Activated CD4-positive, alpha-beta T cell treated with anti-CD3 and anti-CD28 coated beads, Interleukin-2, amount 50 U/mL, for 16 hours (primary cell): ENCODE measurements around the gene TLN1.
A peak's percentile ranks its signal among the peaks of the same experiment; 100 is the strongest.

Source experiments
- DNase-seq: peaks from one replicate; pipeline ENCODE4 v3.0.0-alpha.2; 2020

Gene TLN1

DNA sequence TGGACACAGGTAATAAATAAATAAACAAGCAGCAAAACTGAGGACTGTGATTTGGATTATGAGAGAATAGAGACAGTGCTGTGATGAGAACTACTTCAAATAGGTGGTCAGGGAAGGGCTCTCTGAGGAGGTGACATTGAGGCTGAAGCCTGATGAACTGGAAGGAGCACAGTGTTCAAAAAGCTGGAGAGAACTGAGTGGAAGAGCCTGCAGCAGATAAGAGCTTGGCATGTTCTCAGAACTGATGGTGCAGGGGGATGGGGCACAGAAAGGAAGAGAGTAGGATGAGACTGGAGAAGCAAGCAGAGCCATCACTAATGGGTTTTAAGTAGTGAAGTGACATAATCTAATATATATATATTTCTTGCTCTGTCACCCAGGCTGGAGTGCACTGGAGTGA is 31.1 kb downstream of the TLN1 start:
- no peak for DNase-seq

DNA sequence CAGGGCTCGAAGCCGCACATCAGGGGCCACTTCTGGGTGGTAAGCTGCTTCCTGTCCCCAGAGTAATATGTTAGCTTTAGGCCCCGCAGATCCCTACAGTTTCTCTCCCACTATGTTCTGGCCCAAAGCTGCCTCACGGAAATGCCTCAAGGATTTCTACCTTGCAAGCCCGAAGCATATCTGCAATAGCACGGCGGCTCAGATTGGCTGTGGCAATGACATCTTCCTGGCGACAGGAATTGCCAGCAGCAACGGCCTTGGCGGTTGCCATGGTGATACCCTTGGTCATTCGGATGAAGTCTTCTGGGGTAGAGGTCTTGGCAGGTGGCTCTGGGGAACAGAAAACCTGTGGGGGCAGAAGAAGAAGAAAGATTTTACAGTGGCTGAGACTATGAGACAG is 32.0 kb downstream of the TLN1 start:
- DNase-seq = no peak

DNA sequence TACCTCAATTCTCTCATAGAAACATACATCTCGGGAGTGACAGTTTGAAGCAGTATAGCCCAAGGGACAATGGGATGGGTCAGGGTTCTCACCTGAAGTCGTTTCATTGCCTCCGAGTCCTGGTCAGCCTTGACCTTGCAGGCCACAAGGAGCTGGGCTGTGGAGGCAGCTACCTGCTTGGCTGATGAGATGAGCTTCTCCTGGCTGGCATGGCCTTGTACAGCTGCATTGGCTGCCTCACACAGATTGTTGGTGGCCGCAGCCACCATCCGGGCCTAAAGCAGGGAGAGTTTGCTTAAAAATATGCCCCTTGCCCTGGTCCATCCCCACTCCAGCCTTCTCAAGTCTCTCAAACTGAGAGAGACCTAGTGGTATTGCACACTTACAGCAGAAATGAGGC is 33.8 kb downstream of the TLN1 start:
- no peak for DNase-seq

DNA sequence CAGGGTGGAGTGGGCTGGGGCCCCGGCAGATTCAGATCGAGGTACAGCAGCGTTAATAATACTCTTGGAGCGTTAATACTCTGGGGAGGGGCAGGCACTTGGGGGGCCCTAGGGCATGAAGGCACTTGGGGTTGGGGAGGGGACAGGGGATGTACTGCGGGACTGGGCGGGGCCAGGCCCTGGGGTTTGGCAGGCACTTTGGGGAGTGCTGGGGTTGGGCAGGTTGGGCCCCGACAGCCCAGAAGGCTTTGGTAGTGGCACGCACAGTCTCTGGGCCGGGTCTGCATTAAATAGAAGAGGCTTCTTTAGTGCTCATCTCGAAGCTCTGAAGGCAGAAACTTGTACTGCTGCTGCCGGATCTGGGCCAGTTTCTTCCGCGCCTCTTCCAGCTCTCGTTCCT is 34.5 kb downstream of the TLN1 start:
- DNase-seq = no peak

DNA sequence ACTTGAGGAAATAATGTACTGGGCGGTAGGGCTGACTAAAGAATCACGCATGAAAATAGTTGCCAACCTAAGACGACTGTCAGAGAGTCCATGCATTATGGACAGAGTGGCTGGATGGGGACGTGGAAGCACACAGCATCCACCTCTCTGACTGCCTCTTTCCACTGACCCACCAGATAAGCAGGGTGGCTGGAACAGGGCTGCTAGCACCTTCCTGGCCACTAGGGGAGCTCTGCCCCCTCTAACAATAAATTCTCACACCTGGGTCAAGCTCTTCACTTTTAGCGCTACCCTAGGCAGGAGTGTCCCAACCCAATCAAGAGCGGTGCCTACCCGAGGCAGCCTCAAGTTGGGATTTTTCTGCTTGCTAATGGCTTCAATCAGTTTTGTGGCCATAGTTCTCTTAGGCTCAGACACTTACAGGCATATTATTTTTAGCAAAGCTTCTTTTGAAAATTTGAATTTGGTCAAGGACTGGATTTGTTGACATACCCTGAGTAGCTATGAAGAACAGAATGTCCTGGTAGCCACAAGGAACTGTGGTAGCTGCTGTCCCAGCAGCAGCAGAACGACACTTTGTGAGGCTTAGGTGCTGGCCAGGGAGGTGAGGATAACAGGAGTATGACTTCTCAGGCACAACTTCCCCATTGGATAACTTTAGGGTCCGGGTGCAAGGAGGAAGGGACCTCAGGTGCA is 35.3 kb downstream of the TLN1 start:
- DNase-seq = peak; percentile 57

DNA sequence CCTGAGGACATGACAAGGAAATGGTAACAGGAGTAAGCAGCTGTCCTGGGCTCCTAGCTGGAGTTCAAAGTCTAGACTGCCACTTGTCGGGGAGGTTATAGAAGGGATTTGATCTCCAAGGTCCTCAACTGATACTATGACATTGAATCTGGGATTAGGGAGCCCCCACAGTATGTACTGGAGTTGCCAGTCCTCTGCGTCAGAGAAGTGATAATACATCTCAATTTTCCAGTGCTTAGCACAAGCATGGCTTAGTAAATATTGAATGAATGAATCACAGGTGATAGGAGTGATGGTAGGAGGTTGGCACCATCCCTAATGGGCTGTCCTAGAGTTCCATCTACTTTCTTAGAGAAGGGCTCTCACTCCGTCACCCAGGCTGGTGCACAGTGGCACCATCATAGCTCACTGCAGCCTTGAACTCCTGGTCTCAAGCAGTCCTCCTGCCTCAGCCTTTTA is 36.0 kb downstream of the TLN1 start:
- no peak for DNase-seq

DNA sequence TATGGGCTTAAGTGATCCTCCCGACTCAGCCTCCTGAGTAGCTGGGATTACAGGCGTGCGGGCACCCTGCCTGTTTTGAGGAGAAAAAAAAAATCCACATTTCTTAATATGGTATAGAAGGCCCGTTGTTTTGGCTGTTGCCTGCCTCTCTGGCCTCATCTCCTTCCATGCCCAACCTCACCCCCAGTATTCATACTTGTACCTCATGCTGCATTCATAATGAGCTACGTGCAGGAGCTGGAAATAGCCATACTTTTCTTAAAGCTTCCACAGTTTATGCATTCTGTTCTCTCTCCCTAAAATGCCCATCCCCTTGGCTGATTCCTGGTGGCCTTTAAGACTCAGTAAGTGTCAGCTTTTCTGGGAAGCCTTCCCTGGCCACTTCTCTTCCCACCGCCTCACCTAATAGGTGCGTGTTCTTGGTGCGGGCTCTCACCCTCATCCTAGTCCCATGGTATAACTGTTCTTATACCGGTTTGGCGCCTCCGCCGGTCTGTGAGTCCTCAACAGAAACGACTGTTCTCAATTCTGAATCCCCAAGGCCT is 40.2 kb downstream of the TLN1 start:
- no peak for DNase-seq

DNA sequence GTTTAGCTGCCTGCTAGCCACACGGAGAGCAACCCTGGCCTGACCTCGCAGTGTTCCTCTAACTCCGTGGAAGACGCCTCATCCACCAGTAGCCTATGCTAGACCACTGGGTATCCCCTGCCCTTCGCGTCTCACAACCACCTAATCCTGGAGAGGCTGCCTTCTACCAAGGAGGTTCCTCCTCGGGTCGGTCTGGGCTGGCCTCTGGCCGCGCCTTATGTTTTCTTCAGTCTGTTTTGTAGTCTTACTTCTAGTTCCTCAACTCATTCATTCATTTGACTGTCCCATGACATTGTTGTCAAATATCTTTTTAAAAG is 40.7 kb downstream of the TLN1 start:
- DNase-seq = no peak

DNA sequence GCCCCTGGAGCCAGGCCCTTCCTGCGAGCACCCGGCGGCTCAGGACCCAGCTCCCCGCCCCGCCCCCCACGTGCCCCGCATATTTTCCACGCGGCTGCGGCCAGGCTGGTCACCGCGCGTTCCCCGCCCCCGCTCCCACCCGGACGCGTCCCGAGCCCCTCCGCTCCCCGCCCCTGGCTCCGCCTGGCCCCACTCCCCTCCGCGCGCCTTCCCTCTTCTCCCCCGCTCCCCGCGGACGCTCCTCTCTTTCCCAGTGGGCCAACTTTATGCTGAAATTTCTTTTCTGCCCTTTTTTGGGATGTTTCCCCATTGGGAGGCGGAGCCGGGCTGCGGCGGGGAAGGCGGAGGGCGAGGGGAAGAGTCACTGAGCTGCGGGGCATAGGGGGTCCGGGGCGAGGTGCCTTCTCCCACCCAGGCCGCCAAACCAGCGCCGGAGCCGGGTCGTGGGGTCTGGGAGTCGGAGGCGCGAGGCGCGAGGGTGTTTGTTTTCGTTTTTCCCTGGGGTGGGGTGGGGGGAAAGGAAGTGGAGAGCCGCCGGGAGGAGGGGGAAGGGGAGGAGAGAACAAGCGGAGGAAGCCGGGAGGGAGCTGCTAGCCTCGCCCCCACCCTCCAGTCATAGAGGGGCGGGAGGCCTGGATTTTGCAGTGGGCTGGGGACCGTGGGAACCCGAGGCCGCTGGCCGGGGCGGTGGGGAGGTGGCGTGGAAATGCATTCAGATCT is 41.2 kb downstream of the TLN1 start:
- peak; percentile 11 for DNase-seq

DNA sequence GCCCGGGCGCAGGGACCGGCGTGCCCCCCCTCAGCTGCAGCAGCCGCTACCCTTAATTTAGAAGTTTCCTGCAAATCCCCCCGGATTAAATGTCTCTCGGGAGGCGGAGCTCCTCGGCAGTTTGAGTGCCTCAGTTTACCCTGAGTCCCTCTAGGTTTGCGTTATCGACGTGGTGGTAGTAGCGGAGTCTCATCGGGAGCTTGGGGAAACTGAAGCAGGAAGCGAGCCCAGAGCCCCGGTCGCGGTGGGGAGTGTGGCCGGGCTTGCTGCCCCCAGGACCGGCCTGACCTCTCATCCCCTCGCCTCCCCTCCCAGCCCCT is 41.7 kb downstream of the TLN1 start:
- no peak for DNase-seq

DNA sequence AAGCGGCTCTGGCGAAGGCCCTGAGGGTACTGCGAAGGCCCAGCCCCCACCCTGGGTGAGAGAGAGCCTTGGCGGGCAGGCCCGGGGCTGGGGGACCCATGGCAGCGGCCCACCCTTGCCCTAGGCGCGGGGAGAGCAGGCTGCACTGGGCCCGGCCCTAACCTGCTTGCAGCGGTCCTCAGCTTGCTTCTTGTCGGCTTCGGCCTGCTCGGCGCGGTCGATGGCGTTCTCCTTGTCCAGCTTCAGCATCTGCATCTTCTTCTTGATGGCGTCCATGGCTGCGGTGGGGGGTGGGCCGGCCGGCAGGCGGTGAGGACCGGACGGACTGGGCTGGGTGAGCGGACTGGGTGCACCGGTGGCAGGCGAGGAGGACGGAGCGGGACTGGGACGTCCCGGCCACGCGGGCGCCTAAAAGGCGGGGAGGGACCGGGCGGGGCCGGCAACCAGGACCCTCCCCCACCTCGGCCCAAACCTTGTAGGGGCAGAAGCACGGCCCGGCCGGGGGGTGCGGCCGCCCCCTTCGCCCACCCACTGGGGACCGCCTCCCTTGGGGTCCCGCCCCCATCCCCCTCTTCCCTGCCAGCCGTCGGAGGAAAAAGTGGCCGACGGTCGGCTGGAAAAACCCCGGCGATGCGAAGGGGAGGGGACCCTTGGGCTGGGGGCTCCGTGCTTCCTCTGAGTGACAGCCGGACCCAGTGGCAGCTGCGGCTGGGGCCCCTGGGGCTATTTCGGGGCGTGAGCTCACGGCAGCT is 42.3 kb downstream of the TLN1 start, which contains the start of gene TPM2:
TPM2 (minus strand) TSS at position 384 of the 752 bp plus-strand sequence; CDS start at position 276, 108 bp downstream.
- no peak for DNase-seq

DNA sequence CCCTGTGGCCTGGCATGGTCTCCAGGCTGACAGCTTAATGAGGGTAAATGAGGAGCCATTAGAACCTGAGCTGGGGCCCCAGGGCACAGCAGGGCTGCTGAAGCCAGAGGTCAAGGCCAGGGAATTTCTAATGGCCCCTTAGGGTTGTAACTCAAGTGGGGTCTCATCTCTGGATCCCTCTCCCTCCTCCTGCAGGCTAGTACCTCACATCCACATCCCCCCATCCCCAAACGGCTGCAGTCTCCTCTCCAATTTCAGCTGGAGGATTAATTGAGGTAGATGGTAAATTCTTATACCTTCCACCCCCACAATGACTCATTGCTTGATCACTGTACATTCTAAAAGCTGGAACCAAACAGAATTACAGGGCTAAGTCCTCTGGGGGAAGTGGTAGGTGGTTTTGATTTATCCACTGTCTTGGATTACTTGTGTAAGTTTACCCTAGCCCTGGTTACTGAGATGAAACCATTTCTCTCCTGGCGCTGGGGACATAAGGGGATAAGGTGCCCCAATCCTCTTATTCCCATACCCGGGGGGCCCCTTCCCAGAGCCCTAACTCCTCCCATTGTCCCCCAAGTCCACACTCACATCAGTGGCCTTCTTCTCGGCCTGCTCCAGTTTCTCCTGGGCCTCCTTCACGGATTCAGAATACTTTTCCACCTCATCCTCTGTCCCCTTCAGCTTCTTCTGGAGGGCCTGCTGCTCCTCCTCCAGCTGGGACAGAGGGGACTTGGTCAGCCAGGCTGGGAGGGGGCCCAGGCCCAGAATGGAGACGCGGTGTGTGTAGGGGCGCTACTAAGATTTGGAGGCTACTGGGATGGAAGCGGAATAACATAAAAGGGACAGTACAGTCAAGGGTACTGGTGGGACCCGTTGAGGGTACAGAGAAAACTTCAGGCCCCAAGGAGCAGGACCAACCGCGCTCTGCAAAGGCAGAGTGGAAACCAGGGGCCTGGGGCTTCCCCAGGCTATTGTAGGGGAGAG is 43.1 kb downstream of the TLN1 start:
- DNase-seq = peak; percentile 40

DNA sequence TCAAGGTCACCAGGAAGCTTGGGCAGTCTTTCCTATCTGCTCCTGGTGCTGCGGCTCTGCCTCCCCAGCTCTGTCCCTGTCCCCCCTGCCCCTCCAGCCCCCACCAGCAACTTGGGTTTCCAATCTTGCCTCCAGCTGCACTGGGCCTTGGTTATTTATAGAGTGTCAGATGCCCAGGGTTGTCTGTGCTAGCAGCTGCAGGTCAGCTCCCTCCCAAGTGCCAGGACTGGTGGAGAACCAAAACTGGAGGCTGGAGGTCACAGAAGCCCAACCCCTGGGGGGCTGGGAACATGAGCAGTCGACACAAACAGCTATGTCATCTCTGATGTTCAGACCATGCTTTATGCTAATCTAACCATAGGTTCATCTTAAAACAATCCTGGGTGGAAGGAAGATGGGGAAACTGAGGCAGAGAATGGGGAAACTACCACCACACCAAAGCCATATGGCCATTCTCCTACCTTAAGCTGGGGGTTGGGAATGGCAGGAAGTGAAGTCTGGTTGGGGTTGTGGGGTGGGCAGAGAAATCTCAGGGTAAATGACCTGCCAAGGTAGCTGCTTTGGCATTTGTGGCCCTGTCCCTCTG is 43.9 kb downstream of the TLN1 start:
- no peak for DNase-seq

DNA sequence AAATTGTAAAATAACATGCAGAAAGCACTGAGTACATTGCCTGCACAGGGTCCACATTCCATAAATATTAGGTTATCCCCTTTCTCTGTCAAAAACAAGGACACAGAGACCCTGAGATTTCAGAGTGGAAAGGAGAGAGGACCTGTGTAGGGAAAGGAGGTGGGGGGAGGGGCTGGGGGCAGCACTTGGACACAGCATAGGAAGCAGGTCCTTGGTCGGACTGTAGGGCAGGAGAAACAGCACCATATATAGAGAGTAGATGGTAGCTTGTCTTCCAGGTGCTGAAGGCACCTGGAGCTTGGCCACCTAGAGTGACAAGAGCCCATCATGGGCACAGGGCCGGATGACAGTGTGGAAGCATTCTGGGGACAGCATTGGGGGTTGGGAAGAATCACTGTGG is 44.7 kb downstream of the TLN1 start:
- DNase-seq = no peak

DNA sequence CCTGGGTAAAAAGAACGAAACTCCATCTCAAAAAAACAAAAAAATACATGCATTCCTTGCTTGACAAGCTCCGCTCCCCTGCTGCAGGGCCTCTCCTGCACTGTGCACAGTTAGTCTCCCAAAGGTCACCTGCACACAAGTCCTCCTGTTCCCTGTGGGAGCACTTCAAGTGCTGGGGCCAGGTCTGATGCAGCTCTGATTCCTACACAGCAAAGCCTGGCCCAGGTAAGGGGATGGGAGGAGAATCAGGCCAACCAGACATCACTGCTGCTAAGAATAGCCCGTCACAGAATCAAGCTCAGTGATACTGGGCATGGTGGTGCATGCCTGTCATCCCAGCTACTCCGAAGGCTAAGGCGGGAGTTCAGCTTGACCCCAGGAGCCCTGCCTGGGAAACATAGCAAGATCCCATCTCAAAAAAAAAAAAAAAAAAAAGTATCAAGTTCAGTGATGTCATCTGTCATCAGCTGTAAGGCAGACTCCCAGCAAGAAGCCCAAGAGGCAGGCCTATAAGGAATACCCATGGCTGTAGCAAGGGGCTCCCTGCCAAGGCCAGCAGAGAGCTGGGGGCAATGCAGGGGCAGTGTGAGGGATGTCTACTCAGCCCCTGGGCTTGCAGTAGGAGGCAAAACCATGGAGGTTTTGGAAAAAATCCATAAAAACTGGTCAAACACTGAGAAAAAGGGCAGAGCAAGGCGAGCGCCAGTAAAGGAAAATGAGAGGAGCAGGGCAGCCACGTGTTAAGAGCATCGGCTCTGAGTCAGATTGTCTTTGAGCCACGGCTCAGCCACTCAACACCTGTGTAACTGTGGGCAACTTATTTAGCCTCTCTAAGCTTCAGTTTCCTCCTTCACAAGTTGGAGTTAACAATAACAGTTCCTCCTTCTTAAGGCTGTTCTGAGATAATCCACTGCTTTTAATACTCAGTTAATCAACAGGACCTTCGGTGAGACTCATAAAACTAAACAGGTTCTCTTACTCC is 45.5 kb downstream of the TLN1 start:
- DNase-seq = no peak

DNA sequence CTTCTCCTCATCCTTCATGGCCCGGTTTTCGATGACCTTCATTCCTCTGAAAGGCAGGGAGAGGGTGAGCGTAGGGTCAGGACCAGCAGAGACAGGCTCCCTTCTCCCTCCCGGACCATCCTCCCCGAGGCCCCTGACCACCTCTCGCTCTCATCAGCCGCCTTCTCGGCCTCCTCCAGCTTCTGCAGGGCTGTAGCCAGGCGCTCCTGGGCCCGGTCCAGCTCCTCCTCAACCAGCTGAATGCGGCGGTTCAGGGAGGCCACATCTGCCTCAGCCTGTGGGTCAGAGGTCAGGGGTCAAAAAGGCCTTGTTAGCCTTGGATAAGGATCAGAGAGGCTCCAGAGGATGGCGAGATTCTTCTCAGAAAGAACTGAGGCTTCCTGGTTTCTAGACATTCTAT is 46.5 kb downstream of the TLN1 start:
- DNase-seq = no peak

DNA sequence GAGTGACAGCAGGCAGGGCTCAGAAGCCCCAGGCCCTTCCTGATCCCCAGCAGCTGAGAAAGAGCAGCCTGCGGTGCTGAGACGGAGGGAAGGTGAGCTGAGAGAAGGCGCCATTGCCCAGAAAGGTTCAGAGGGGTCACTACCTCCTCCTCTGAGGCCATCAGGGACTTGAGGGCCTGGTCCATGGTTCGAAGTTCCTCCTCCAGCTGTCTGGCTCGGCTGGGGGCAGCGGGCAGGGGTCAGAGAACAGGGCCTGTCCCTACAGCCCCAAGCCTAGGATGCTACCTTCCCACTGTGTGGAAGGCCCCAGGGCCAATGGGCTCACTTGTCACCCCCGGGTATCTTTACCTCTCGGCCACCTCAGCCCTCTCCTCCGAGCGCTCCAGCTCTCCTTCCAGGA is 47.1 kb downstream of the TLN1 start:
- no peak for DNase-seq

DNA sequence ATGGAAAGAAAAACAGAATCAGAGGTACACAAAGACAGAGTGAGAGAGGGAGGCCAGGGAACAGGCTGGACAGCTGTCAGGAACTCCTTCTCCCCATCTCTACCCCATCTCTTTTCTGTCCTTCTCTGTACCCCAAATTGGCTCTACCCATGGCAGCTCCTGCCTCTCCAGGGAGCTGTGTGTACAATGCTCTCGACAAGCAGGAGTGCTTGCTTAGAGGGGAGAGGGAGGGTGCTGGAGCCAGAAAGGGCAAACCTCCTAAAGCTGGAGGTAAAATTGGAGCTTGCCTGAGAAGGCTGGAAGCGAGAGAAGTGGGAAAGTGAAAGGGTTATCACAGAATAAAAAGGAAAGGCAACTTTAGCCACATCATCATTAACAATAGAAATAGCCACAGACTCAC is 48.7 kb downstream of the TLN1 start:
- no peak for DNase-seq

DNA sequence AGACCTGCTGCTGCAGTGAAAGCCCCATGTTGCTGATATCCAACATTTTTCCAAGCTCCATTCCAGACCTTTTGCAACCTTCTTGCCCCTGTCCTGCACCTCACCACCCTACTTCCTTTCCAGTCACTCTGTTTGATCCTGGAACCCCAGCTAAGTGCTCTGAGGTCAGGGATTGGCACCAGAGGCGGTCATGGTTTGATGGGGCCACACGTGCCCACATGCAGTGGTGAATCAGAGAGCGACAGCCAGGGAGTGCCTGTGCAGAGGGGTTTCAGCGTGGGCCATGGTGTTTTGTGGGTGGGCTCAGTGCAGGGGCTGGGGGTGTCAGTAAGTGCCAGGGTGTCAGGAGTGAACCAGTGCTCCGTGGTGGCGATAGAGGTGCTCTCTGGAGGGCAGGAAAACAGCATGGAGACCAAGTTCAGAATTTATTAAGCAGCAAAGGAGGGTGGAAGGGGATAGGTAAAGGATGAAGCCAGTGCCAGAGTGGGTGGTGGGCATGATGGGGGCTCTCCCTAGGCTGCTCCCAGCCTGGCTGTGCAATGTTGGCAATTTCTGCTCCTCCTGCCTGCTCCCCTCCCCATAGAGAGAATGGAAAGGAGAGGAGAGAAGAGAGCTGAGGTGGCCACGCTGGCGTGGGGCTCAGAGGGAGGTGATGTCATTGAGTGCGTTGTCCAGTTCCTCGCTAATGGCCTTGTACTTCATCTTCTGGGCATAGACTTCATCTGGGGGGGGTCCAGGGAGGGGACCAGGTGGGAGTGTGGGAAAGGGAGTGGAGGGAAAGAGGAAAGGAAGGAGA is 49.3 kb downstream of the TLN1 start:
- no peak for DNase-seq

DNA sequence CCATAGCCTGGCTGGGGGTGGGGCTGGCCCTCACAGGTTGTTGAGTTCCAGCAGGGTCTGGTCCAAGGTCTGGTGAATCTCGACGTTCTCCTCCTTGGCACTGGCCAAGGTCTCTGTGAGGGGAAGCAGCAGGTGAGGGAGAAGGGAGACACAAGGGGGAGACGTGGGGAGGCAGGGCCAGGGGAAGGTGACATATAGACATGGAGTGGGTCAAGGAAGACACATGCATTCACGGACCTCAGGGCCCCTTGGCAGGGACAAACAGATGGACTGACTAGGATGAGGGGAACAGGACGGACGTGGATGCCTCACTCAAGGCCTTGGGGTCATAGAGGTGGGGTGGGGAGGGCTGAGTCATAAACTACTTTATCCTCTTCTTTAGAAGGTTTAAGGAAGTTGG is 49.9 kb downstream of the TLN1 start:
- DNase-seq = no peak
